ENCODE measurements around the gene ZNHIT2.
"Not testable (repeated sequence)": the region's sequence is repeated elsewhere in the genome, so short reads cannot be mapped to it uniquely, and the experiment has no call there.

ZNHIT2 gene

DNA sequence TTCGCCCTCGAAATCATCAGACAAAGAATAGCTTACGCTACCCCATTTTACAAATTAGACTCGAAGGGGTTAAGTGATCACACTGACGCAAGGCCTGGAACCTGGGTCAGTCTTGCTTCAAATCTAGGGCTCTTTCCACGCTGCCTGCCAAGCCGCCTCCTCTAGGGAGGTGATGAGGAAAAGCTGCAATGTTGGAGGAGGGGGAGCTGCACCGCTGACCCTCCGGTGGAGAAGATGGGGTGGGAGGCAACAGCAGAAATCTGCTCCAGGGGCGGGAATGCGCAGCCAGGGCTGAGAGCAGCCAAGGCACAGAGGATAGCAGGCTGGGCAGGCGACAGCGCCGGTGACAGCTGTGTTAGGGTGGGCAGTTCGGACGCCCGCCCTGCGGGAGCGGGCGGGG lies 16.2 kb upstream of the ZNHIT2 start:
- DNase-seq: no peak

DNA sequence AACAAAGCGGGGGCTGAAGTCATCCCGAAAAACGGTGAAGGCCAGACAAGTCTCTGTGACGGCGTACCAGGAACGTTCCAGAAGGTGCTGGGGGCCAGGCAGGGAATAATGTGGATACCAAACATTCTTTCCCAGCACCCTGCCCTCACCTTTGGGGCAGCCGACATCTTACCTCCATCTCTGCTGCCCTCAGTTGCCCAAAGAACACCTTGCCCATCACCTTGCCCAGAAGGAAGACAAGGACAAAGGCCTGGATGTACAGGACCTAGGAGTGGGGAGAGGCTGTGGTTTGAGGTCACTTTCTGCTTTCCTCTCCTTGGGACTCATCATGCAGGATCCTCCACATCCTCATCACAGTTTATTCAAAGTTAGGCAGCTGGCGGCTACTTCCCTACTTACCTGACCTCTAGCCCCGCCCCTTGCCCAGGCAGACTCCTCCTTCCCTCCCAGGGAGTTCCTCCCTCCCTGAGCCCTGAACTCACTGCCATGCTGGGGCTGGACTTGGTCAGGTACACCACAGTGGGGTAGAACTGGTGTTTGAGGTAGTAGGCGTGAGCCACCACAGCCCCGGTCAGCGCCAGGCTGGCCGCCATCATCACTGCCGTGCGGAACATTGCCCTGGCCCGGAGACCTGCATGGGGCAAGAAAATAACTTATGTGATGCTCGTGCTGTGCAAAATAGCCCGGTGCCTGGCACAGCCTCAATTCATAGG lies 15.6 kb upstream of the ZNHIT2 start:
- DNase-seq: peak; percentile 69

DNA sequence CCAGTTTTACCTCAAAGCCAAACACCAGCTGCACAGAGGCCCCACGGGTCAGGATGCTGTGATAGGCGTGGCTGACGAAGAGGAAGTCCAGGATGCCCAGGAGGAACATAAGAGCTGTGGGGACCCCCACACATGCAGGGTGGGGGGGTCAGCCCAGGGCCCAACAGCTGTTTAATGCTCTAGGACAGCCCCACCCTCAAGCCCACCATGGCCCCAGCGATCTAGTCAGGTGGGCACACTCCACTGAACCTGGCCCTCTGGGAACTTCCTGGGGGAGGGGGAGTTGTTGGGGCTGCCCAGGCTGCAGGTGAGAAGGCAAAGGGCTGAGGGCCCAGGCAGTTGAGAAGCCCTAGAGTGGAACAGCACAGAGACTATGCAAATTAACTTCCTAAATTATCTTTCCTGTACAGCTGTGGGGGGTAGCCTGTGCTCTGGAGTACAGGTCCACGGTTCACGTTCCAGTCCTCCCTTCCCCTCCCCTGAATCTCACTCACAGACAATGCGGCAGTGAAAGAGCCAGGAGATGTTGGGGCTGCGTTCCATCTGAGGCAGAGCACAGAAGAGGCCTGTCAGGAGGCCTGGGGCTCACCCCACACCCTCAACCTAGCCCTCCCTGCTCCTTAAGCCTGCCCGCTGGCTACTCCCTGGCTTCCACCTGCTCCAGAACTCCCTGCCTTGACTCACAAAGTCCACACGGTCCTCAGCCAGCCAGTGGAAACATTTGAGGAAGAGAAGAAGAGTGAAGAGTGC lies 14.9 kb upstream of the ZNHIT2 start:
- DNase-seq: no peak

DNA sequence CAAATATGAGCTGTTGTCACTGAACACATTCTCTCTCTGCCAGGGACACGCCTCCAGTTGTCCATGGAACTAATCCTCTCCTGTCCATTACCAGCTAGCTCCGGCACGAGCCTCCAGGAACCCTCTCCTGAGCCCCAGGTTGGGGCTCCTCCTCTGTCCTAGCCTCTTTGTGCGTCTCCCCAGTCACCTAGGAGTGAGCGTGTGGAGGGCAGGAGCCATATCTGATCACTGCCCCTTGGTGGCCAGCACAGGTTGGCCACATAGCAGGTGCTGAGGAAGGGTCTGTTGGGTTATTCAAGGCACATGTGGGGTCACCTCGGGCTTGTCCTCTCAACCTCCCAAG lies 14.4 kb upstream of the ZNHIT2 start:
- no peak for DNase-seq

DNA sequence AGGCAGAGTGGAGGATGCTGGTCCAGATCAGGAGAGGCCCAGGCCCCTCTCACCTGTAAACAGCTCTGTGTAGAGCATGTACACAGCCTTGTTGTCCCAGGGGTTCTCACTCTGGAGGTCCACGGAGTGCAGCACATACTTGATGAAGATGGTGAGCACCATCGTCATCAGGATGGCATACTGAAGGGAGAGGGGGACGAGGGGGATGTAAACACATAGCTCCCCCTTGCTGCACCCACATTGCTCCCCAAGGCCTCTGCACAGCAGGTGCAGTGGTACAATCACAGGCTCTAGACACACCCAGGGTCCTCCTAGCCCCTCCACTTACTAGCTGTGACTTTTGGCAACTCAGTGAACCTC lies 13.9 kb upstream of the ZNHIT2 start:
- no peak for DNase-seq

DNA sequence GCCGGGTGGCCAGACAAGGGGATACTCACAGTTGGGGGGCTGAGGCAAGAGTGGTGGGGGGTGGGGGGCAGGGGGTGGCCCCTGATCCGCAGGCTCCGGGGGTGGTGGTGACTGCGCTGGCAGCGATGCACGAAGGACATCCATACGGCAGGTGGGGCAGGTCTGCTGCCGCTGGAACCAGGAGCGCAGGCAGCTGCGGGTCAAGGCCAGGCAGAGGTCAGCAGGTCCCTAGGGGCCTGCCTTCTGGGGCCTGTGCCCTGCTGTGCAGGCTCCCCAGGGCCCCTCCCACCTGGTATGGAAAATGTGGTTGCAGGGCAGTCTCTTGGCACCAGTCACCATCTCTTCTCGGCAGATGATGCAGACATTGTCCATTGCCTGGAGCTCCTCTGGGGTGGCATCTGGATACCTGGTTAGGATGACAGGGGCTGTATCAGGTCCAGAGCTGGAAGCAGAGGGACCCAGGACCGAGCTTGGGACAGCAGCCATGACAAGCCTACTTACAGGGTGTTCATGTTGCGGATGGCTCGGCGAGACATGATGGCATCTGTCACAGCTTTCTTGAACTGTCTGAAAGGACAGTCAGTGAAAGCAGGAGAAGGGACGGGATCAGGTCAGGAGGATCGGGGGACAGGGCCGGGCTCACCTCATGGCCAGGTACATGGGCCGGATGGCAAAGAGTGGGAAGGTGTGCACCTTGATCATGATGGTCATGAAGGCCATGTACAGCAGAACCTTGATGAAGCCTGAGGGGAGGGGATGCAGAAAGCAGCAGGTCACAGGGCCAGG lies 13.3 kb upstream of the ZNHIT2 start:
- no peak for DNase-seq

DNA sequence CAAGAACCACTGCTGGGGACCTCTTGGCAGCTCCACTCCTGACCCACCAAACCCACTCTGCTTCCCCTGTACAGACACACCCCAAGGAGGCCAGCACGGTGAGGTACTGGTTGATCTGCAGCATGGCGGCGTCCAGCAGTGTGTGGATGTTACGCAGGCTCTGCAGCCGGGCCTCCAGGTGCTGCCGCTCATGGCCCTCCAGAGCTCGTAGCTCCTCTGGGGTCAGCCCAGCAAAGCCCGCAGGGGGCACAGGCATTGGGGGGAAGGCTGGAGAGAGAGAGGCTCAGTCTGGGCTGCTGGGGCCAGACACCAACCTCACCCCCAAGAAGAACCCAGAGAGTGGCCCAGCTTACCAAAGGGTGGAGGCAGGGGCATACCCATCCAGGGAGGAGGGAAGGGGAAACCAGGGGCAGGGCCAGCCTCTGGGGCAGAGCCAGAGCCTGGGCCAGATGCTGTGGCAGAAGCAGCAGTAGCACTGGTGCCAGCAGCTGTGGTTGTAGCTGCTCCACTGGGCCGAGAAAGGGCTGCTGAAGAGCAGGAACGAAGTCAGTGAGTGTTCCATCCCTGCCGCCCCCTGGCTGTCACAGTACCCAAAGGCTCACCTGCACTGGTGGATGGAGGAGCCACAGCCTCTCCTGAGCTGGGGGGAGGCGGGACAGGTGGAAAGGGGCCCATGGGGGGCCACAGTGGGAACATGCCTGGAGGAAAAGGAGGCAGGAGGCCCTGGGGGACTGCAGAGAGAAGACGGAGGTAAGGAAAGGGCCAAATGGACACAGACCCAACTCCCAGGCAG lies 12.3 kb upstream of the ZNHIT2 start:
- no peak for DNase-seq

DNA sequence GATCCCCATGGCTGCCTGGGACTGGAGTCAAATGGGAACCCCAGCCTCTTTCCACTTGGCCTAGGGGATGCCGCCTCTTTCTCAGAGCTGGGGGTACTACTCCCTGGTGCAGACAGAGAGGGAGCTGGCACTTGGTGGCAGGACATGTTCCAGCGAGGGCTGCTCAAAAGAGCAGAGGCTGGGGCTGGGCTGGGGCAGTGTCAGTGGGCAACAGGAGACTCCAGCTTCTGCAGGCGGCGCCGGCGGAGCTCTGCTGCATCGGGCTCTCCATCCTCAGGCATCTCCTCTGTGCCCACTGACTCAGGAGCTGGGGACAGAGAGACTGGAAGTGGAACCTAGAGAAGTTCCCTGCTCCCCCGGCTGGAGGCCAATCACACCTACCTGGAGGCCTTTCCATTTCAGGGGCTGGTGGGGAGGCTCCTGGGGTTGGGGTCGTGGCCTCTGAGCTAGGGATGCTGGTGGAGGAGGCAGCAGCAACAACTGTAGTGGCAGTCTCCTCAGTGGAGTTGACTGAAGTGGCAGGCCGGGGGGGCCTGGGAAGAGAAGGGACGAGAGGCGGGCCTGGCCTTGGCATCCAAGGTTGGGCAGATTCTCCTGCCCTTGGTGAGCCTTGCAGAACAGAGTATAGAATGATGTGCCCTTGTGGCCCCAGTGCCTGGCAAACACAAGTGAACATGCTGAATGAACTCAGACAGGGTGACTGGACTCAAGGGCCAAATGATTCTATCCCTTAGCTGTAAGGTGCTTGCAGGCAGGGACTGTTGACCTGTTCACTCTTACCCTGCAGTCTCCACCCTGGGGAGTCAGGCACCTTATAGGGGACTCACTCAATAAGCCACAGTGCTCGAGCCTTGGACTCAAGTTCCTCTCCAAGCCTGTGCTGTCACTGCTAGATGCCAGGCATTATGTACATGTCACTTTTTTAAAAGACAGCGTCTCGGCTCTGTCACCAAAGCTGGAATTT lies 11.0 kb upstream of the ZNHIT2 start:
- DNase-seq: no peak

DNA sequence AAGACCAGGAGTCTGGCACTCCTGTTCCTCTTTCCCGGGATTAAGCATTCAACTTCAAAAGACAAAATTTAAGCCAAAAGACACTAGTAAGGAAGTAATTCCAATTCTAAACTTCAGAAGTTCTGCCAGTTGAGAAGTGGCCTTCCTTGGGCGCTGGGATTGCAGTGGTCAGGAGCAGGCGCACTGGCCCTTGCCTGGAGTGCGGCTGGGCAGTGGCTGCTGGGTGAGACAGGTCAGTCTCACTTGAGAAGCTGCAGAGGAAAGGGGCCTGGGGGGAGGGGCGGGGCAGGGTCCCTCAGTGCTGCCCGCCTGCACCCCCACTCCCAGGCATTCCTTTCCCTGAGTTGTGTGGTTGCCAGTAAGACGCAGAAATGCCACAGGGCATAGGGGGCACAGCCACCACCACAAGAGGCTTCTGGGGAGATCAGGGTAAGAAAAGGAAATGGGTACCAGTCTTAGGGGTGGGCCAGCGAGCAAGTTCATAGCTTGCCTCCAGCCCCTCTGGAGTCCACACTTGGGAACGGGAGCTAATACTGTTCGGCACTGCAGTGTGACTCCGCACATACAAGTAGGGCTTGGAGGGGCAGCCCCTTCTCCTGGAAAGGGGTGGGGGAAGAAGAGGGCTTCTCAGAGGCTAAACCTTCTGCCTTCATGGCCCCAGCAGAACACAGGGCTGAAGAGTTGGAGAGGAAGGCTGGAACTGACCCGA lies 10.1 kb upstream of the ZNHIT2 start:
- DNase-seq: no peak

DNA sequence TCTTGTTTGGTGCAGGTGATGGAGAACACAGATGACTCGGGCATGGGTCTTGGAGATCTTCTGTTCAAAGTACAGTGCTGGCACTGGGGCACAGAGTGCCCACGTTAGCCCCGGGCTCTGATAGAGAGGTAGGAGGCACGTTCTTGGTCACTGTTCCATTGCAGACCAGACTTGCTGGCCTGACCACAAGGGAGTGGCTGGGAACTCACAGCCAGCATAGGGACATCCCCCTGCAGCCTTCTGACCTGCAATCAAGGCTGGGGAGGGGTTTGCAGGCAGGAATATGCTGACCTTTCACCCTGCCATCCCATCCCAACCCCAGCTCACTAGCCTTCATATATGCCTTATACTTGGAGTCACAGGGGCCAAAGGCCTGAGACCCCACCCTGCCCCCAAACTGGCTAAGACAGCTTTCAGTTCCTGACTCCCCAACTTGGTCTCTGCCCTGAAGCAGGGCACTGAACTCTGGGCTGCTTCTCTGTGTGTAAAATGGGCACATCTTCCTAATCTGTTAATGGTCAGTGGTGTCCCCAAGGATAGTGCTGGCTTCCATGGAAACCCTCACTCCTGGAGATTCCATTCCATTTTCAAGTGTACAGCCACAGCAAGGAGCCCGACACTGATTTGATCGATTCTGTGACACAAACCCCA lies 9.2 kb upstream of the ZNHIT2 start:
- DNase-seq: no peak

DNA sequence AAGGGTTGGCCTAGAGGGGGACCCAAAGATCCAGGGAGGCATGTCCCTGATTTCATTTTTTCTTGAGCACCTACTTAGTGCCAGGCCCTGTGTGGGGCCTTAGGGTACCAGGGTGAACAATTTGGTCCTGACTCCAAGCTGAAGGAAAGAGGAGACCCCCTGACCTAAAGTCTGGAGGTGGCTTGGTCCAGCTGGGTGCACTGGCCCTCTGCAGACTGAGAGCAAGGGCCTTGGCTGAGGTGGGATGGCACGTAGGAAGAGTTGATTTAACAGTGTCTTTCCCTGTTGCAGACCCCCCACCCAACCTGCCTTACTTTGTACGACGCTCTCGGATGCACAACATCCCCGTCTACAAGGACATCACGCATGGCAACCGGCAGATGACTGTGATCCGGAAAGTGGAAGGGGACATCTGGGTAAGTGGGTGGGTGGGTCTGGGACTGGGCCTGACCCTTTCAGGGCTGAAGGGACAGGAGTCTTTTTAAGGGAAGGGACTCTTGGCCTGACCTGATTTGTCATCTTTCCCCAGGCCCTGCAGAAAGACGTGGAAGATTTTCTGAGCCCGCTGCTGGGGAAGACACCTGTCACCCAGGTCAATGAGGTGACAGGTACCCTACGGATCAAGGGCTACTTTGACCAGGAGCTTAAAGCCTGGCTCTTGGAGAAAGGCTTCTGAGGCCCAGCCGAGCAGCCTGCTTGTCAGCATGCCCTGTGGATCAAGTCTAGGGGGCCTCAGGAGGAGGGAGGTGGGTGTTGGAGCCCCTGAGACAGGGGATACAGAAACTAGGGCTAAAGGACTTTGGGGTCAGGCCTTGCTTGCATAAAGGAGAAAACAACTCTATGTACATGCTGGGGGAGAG lies 7.9 kb upstream of the ZNHIT2 start:
- DNase-seq: no peak

DNA sequence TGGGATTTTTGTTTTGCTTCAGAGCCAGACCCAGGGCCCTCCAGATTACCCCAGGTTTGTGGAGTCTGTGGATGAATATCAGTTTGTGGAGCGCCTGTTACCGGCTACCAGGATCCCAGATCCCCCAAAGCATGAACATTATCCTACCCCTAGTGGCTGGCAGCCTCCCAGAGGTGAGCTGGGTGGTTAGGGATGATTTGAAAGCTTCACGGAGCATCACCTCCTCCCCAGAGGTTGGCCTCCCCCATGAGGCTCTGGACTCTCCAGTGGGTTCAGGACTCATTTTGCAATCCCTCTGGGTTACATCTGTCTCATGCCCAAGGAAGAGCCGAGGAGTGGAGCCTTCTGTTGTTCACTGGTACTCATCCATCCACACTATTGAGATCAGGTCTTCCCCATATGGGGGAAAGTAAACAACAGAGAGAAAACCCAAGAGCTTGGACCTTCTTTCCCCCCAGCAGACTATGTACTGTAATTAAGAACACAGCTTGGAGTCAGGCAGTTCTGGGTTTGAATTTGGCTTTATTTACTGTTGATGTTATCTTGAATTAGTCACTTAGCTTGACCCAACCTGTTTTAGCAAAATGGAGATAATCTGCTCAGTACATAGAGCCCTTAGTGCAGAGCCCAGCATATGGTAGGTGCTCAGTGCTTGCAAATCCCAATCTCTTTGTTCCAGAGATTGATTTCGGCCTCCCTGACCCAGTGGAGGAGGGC lies 7.1 kb upstream of the ZNHIT2 start:
- DNase-seq: no peak

DNA sequence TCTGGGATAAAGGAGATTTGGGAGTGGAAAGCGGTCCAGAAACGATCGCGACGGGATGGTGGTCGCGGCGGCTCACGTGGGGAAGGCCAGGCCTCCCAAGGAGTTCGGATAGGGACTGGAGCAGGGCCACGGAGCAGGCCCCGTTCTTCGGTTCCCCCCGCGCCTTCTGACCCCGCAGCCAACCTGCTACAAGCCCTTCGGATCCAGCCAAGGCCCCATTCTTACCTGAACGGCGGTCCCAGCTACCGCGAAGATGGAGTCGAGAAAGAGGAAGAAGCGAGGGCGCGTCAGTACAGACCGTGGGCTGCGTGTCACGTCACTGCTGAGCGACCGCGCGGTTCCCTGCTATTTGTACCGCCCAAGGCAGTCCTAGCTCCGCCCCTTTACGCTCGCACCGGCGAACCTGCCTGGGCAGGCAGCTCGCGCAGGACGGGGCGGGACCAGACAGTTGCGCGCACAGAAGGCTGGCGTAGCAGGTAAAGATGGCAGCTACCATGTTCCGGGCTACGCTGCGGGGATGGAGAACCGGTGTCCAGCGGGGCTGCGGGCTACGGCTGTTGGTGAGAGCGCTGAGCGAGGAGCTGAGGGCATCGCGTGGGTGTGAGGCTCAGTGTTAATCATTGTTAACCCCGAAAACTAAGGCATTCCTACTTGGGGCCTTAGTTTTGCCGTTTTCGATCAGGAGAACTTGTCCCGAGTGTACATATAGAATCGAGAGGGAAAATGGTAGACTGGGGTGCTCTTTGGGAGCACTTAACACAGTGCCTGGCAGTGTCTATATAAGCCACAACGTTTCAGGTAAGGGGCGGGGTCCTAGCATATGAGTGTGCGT lies 4.6 kb upstream of the ZNHIT2 start, which contains the start of the genes FAU and MRPL49:
TSS of gene FAU (minus strand) at position 270 of the 832 bp plus-strand sequence. CDS start 321 bp downstream, outside the sequence.
TSS of gene MRPL49 (plus strand) at position 457 of the 832 bp plus-strand sequence. CDS start at position 483, 26 bp downstream.
- peak; percentile 98 for DNase-seq

DNA sequence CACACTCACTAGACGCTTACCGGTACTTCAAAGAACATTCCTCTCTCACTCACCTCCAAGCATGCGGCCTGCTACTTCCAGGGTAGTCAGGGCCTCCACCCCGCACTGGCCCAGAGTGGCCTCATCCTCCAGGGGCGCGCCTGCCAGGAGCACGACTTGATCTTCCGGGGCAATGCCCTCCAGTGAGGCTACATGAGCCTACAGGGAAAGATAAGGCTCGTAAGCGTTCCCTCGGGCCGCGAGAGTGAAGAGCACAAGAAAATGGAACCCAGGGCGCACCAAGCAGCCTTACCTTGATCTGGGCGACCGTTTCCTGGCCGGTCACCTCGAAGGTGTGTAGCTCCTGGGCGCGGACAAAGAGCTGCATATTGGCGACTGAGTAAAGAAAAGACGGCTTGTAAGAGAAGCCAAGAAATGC lies 4.0 kb upstream of the ZNHIT2 start:
- peak; percentile 62 for DNase-seq

DNA sequence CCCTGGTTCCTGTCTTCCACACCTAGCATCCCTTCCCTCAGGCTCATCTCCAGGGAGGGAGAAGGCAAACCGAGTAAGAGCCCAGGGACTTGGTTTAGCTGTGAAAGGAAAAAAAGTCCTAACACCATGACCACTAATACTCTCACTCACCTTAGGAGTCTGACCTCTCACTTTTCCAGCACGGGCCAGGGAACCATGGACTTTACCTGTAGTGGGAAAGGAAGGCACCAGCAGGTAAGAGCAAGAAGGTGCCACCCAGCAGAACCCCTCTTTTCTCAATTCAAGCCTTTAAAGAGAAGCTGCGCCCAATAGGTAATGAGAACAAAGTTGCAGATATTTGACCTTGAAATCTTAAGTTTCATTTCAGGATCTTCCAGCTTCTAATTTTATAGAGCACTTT lies 3.3 kb upstream of the ZNHIT2 start:
- DNase-seq: no peak

DNA sequence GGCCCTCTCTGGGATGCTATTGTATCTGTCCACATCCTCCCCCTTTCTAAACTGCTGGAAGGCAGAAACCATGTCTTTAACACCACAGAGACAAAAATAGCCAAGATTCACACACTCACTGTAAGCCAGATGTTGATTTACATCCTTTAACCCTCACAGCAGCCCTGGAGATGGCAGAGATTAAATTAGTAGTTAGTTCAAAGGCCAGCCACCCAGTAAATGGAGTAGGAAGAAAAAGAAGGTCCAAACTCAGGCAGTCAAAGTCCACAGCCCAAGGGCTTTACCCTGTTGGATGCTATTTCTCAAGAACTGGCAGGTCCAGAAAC lies 2.1 kb upstream of the ZNHIT2 start:
- DNase-seq: no peak

DNA sequence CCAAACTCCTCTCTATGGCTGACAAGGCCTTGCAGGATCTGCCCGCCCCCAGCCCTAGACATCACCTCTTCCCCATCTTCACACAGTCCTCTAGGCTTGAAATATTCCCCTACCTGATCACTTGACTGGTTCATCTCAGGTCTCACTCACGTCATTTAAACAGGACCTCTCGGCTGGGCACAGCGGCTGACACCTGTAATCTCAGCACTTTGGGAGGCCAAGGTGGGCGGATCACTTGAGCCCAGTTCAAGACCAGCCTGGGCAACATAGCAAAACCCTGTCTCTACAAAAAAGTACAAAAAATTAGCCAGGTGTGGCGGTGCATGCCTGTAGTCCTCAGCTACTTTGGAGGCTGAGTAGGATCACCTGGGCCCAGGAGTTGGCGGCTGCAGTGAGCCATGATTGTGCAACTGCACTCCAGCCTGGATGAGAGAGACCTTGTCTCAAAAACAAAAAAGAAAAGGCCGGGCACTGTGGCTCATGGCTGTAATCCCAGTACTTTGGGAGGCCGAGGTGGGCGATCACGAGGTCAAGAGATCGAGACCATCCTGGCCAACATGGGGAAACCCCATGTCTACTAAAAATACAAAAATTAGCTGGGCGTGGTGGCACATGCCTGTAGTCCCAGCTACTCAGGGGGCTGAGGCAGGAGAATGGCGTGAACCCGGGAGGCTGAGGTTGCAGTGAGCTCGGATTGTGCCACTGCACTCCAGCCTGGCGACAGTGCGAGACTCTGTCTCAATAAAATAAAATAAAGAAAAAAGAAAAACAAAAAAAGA lies 1.6 kb upstream of the ZNHIT2 start:
- not testable (repeated sequence) for DNase-seq
